ENCODE measurements around the gene CZIB. TPM values are rescaled to one million over a fixed set of nuclear protein-coding genes. Genes with fewer than 3 reads are reported as not detected.
A peak's percentile ranks its signal among the peaks of the same experiment; 100 is the strongest.

CZIB gene
- total RNA-seq, 2 experiments from 2014 or later = 44.6 to 51.4 TPM

GRCh38 chr1:53267761-53268160, 47.3 kb upstream of the CZIB start:
- H3K36me3 ChIP-seq (ENCODE audit: insufficient read depth, low read length) = peaks cover 96% of the 10 kb centered on the region
- CTCF ChIA-PET (ENCODE audit: unreplicated experiment) = interaction anchor here (0.5 kb wide), 1 partner anchor 1399 kb away, joined by 3 read pairs; no protein-coding TSS in a partner anchor
- H2AFZ ChIP-seq (ENCODE audit: low read length) = no peak overlapping the region
- no peaks in the 10 kb centered on the region for H3K9me2 ChIP-seq (ENCODE audit: insufficient read depth, low read length)
- DNase-seq (ENCODE audit: low spot score) = no peak
- no peak overlapping the region for H3K4me2 ChIP-seq (ENCODE audit: low read length)
- H3K27ac ChIP-seq (ENCODE audit: low read depth, low read length, poor library complexity, severe bottlenecking) = no peak overlapping the region
- H3K9me3 ChIP-seq (ENCODE audit: low read length) = no peaks in the 10 kb centered on the region
- no peak overlapping the region for H3K4me3 ChIP-seq (ENCODE audit: low read depth, low read length, poor library complexity, severe bottlenecking)
- POLR2A ChIA-PET = interaction anchor here (0.7 kb wide), 1 partner anchor 385 kb away, joined by 4 read pairs; no protein-coding TSS in a partner anchor
- TF ChIP-seq EZH2phosphoT487 (IDR thresholded peaks at IDR 0.05; ENCODE audit: borderline replicate concordance, low read depth, low read length) = no peak
- no peak for TF ChIP-seq CTCF (conservative IDR thresholded peaks at IDR 0.05; ENCODE audit: low read length)
- no peaks in the 10 kb centered on the region for H3K4me1 ChIP-seq (ENCODE audit: insufficient read depth, low read length, poor library complexity, severe bottlenecking)
- H3K79me2 ChIP-seq (ENCODE audit: insufficient read depth, low read depth, low read length) = no peaks in the 10 kb centered on the region
- no peaks in the 10 kb centered on the region for H4K20me1 ChIP-seq (ENCODE audit: insufficient read depth, low read length)
- intact Hi-C loops (cut with micrococcal nuclease; ENCODE audit: unreplicated experiment) = no loop called here
- no TSS peak for BruUV-seq (replicated peaks)

GRCh38 chr1:53266038-53266437, 45.6 kb upstream of the CZIB start:
- POLR2A ChIA-PET = no interaction called here
- no TSS peak for BruUV-seq (replicated peaks)
- H4K20me1 ChIP-seq (ENCODE audit: insufficient read depth, low read length) = no peaks in the 10 kb centered on the region
- H3K27ac ChIP-seq (ENCODE audit: low read depth, low read length, poor library complexity, severe bottlenecking) = no peak overlapping the region
- no peak overlapping the region for H3K4me2 ChIP-seq (ENCODE audit: low read length)
- intact Hi-C loops (cut with micrococcal nuclease; ENCODE audit: unreplicated experiment) = no loop called here
- peaks cover 97% of the 10 kb centered on the region for H3K36me3 ChIP-seq (ENCODE audit: insufficient read depth, low read length)
- peaks cover under 1% of the 10 kb centered on the region for H3K4me1 ChIP-seq (ENCODE audit: insufficient read depth, low read length, poor library complexity, severe bottlenecking)
- no peaks in the 10 kb centered on the region for H3K9me3 ChIP-seq (ENCODE audit: low read length)
- H3K4me3 ChIP-seq (ENCODE audit: low read depth, low read length, poor library complexity, severe bottlenecking) = no peak overlapping the region
- no peak overlapping the region for H2AFZ ChIP-seq (ENCODE audit: low read length)
- H3K79me2 ChIP-seq (ENCODE audit: insufficient read depth, low read depth, low read length) = no peaks in the 10 kb centered on the region
- H3K9me2 ChIP-seq (ENCODE audit: insufficient read depth, low read length) = no peaks in the 10 kb centered on the region
- peak; percentile 8 for DNase-seq (ENCODE audit: low spot score)
- TF ChIP-seq CTCF (conservative IDR thresholded peaks at IDR 0.05; ENCODE audit: low read length) = peak; percentile 56; the same call in 1 of the 2 replicates
- TF ChIP-seq EZH2phosphoT487 (IDR thresholded peaks at IDR 0.05; ENCODE audit: borderline replicate concordance, low read depth, low read length) = no peak
- CTCF ChIA-PET (ENCODE audit: unreplicated experiment) = no interaction called here

GRCh38 chr1:53265581-53265980, 45.1 kb upstream of the CZIB start:
- DNase-seq (ENCODE audit: low spot score) = no peak

More at GRCh38 chr1:53265581-53265980, 45.1 kb upstream of the CZIB start:
- H3K4me2 ChIP-seq (ENCODE audit: low read length) = no peak overlapping the region
- peaks cover 97% of the 10 kb centered on the region for H3K36me3 ChIP-seq (ENCODE audit: insufficient read depth, low read length)
- BruUV-seq (replicated peaks) = no TSS peak
- no peaks in the 10 kb centered on the region for H4K20me1 ChIP-seq (ENCODE audit: insufficient read depth, low read length)
- ChIA-PET CTCF (ENCODE audit: unreplicated experiment) (no interaction called here), POLR2A (no interaction called here)
- no peaks in the 10 kb centered on the region for H3K9me3 ChIP-seq (ENCODE audit: low read length)
- H3K4me3 ChIP-seq (ENCODE audit: low read depth, low read length, poor library complexity, severe bottlenecking) = no peak overlapping the region
- TF ChIP-seq CTCF (conservative IDR thresholded peaks at IDR 0.05; ENCODE audit: low read length) = no peak
- no peak for TF ChIP-seq EZH2phosphoT487 (IDR thresholded peaks at IDR 0.05; ENCODE audit: borderline replicate concordance, low read depth, low read length)
- H3K9me2 ChIP-seq (ENCODE audit: insufficient read depth, low read length) = no peaks in the 10 kb centered on the region
- peaks cover 5% of the 10 kb centered on the region for H3K4me1 ChIP-seq (ENCODE audit: insufficient read depth, low read length, poor library complexity, severe bottlenecking)
- intact Hi-C loops (cut with micrococcal nuclease; ENCODE audit: unreplicated experiment) = no loop called here
- H3K79me2 ChIP-seq (ENCODE audit: insufficient read depth, low read depth, low read length) = no peaks in the 10 kb centered on the region
- no peak overlapping the region for H2AFZ ChIP-seq (ENCODE audit: low read length)
- H3K27ac ChIP-seq (ENCODE audit: low read depth, low read length, poor library complexity, severe bottlenecking) = no peak overlapping the region
